Skin epidermis (tissue), 12 donors: ENCODE results near the gene PHF21A.
A peak's percentile ranks its signal among the peaks of the same experiment; 100 is the strongest.

Experiments
- H3K27ac ChIP-seq, 21 experiments: fragments of 200-600 bp; sonication (generic) in 11 of 21; one replicate each; pipeline ENCODE4 v1.5.0; 2020; ENCODE audit warnings: mild to moderate bottlenecking in 3 of 21, inconsistent platforms in 2 of 21, moderate library complexity in 2 of 21
- H3K4me3 ChIP-seq, 7 experiments: fragments of 200-600 bp; sonication (generic) in 2 of 7; one replicate each; pipeline ENCODE4 v1.5.0; 2020; ENCODE audit warnings: inconsistent platforms in 2 of 7, mild to moderate bottlenecking in 2 of 7, moderate library complexity in 1 of 7

Gene PHF21A

DNA sequence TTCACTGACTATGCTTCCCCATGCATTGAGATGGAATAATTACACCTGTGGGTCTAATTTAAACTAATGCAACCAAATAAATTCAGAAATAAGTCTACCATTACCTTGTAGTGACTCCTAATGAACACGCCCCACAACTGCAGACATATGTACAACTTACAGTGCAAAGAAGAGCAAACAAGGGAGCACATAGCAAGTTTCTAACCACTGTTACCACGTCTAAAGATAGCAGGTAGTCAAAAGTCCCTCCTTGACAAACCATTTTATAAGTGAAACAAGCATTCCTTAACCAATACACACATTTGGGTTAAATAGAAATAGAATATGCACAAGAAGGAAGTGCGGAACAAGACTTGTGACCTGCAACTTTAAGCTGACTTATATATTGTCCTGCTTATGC, 20.6 kb downstream of the PHF21A start:
- Histone ChIP-seq H3K4me3 (no peak overlapping the region), H3K27ac (peak overlapping the region in 8 of 21 experiments; percentile 12 to 85 (median 64))

- no peak overlapping the region for H3K4me3 ChIP-seq
- peak overlapping the region in 17 of 21 experiments; percentile 3 to 85 (median 58) for H3K27ac ChIP-seq
These were observed 21.3 kb downstream of the PHF21A start for GRCh38 chr11:46099963-46100316.

DNA sequence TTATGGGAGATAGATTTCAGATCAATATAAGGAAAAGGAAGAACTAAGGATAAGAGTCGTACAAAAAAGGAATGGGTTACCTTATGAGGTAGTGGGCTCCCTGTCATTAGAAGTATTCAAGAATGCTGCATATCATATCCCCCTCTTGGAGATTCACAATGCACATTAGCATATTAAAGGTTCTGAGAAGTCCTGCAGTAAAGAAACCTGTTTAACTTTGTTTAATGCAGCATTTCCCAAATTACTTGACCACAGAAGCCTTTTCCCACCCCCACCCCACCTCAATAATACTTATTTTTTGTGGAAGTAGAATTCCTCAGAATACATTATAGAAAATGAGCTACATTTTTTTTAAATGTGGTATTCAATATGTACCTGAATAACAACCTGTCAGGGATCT, 30.9 kb downstream of the PHF21A start:
- Histone ChIP-seq H3K4me3 (no peak overlapping the region), H3K27ac (no peak overlapping the region)

- Histone ChIP-seq H3K27ac (no peak overlapping the region), H3K4me3 (no peak overlapping the region)
These were observed 41.6 kb downstream of the PHF21A start for GRCh38 chr11:46079662-46080061.

DNA sequence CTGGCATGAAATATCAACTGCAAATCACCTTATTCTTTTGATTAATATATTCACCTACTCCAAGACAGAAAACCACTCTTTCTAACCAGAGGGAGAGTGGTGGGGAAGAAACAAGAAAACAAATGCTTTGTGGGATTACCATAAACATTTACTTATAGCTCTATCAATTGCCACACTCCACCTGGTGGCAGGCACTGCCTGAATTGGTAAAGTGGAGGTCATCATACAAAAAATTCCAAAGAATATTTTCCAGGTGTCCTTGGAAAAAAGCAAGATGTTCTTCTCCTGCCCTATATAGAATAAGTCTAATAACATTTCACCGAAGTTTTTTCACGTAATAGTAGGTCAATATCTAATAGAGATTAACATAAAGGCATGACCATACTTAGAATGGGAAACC, 45.3 kb downstream of the PHF21A start:
- no peak overlapping the region for H3K4me3 ChIP-seq
- no peak overlapping the region for H3K27ac ChIP-seq

DNA sequence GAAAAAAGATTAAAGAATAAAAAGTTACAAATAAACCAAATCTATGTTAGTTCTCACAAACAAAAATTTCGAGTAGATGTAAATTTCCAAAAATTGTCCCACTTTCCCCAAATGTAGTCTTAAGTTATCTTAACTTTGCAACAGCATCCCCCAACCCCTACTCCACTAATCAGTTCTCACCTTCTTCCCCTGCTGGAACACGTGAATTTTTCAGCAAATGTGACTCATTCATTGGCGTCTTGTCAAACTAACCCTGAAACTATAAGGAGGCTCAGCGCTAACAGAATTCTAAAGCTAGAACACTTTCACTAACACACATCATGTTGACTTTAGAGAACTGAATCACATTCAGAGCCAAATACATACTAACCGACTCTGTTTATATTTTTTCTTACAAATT, 46.1 kb downstream of the PHF21A start:
- H3K27ac ChIP-seq, result no peak overlapping the region
- H3K4me3 ChIP-seq, result no peak overlapping the region

DNA sequence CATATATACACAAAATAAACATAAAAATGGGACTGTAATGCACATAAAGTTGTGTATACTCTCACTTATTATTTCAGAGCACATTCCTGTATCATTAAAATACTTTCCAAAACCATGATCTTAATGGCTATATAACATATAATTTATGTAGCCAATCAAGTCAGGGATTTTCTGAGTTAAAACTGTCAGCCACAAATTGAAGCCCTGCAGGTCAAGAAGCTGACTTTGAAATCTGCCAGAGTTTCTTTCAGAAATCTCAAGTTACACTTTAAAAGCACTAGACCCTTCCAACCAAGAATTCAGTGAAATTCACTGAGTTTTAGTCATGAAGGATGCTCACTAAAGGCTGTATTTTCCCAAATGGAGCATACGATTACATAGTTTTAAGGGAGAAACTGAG, 47.6 kb downstream of the PHF21A start:
- Histone ChIP-seq H3K4me3 (no peak overlapping the region), H3K27ac (no peak overlapping the region)

DNA sequence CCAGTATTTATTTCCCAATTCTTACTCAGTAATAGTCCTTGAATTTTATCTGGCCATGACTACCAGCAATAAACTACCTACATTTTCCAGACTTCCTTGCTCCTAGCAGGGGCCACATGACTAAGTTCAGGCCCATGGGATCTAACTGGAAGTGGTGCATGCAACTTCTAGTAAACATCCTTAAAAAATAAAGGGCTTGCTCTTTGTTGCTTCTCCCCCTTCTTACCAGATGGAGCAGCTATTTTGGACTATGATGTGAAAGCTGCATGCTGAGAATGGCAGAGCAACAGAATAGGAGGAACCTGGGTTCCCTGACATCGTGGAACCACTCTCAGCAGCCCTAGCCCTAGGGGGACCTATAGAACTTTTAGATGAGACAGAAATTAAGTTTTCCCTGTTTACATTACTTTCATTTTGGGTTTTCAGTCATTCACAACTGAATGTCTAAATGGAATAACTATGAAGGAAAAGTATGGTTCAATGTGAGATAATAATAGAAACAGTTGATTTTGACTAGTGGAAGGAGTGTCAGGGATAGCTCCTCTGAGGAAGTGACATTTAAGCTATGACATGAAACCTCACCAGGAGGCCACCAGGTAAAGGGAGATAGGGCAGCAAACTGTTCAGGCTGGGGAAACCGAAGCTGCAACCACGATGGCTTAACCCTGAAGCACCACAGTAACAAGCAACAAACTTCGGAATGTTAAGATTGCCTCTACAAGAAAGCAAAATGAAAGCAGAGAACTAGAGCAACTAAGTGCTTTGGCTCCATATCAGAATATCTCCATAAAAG, 48.9 kb downstream of the PHF21A start:
- H3K4me3 ChIP-seq, result no peak overlapping the region
- peak overlapping the region in 9 of 21 experiments; percentile 9 to 76 (median 31) for H3K27ac ChIP-seq

DNA sequence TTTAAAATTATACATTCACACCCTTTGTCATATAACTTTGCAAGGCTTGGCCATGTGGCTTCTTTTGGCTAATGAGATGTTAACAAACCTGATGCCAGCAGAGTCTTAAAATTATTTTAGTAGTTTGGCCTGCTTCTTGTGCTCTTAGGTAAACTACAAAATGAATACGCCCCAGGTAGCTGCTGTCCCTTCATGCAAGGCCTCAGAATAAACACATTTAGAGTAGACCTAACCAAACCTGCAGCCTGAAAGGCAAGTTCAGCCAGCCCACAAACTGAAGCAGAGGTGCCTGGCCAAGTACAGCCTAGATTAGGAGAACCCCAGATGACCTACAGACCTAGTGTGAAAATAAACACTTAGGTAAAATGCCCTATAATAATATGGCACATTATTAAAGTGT, 50.2 kb downstream of the PHF21A start:
- Histone ChIP-seq H3K27ac (no peak overlapping the region), H3K4me3 (no peak overlapping the region)

DNA sequence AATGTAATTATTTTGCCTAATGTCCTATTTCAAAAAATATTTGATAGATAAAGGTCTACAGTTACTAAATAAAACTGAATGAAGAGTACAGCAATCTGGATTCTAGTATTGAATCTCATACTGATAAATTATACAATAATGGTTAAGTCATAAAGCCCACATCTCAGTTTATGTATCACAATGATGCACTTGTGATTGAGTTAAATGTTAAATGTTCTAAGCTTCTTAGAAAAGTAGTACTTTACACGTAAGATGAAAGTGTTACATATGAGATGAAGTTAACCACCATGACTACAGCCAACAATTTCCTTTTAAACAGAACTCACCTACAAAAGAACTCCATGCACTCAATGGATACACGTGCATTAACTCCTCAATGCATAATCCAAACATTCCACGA, 51.7 kb downstream of the PHF21A start:
- no peak overlapping the region for H3K27ac ChIP-seq
- H3K4me3 ChIP-seq, result no peak overlapping the region

- H3K4me3 ChIP-seq, result no peak overlapping the region
- H3K27ac ChIP-seq, result peak overlapping the region in 7 of 21 experiments; percentile 2 to 69 (median 19)
These were observed 54.9 kb downstream of the PHF21A start for GRCh38 chr11:46066335-46066734.

DNA sequence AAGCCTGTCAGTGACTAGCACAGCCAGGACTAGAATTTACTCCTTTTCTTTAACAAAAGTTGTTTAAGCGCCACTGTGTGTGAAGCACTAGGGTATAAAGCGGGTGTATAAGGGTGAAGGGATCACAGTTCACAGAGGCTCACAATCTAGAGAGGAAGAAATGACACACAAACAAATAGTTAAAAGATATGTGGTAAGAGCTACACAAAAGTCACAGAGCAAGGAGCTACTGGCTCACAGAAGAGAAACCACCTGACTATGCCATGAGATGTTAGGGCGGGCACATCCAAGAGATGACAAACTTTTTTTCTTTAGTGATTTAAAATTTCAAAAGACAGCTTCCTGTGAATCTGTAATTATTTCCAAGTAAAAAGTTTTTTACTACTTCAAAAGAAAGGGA, 55.6 kb downstream of the PHF21A start:
- Histone ChIP-seq H3K4me3 (no peak overlapping the region), H3K27ac (peak overlapping the region in 12 of 21 experiments; percentile 2 to 69 (median 44))

- Histone ChIP-seq H3K27ac (peak overlapping the region in 3 of 21 experiments; percentile 22 to 43 (median 41)), H3K4me3 (no peak overlapping the region)
These were observed 57.0 kb downstream of the PHF21A start for GRCh38 chr11:46064221-46064620.

GRCh38 chr11:46063138-46063537, 58.1 kb downstream of the PHF21A start:
- no peak overlapping the region for H3K4me3 ChIP-seq
- peak overlapping the region in 1 of 21 experiments; percentile 0 for H3K27ac ChIP-seq

GRCh38 chr11:46060013-46060412, 61.2 kb downstream of the PHF21A start:
- no peak overlapping the region for H3K27ac ChIP-seq
- no peak overlapping the region for H3K4me3 ChIP-seq

- Histone ChIP-seq H3K27ac (no peak overlapping the region), H3K4me3 (no peak overlapping the region)
These were observed 63.8 kb downstream of the PHF21A start for GRCh38 chr11:46057489-46057888.

DNA sequence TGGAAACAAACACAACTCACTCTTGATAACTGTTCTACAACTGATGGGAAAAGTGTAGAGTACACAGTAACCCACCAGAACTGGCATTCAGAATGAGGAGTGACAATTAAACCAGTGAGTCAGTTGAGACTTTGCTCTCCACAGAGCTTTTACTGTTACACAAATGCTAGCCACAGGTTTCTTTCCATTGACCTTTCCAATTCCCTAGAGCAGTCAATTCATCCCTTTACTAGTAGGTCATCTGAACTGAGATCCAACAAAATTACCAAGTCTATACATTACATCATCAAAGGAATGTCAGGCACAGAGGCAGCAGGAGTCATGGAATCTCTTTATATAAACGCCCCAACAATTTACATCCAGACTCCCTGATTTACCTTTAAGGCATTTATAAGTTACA, 65.9 kb downstream of the PHF21A start:
- H3K4me3 ChIP-seq, result no peak overlapping the region
- no peak overlapping the region for H3K27ac ChIP-seq

GRCh38 chr11:46051102-46051501, 70.2 kb downstream of the PHF21A start:
- no peak overlapping the region for H3K4me3 ChIP-seq
- no peak overlapping the region for H3K27ac ChIP-seq

DNA sequence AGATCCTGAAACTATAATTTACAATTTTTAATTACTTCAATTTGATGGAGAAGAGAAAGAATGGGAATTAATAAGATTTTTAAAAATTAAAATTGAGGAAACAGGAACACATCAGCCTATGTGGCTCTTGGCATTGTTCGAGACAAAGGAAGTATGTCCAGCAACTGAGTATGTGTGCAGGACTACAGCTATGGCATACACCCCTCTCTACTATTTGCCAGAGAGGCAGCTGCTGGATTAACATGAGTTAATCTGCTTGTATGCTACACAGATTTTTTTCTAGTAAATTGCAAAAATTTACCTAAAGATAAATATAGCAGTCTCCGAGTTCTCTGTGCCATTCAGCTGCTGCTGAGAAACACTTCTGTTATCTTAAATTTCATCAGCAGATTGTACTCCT, 70.6 kb downstream of the PHF21A start:
- Histone ChIP-seq H3K27ac (peak overlapping the region in 2 of 21 experiments; percentile 30 to 50), H3K4me3 (no peak overlapping the region)

DNA sequence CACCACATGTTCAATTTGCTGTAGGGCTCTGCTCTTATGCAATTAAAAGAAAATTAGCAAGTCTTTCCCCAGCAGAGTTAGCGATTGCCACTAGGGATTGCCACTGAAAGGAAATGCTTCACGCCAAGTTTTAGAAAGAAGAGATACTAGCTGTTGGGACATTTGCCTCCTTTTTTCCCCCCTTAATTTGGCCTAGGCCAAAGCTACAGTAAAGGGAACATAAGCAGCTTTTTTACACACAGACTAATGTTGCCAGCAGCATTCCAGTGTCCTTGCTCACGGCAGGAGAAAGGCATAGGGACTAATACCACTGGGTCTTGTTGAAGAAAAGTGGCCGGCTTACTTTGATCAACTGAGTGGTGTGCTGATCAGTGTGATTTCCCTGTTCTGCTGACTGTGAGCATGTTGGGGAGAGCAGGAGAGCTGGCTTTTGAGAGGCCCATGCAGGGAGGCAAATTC, 71.2 kb downstream of the PHF21A start:
- peak overlapping the region in 7 of 21 experiments; percentile 13 to 50 (median 34) for H3K27ac ChIP-seq
- no peak overlapping the region for H3K4me3 ChIP-seq

GRCh38 chr11:46049325-46049897, 71.8 kb downstream of the PHF21A start:
- H3K27ac ChIP-seq, result peak overlapping the region in 2 of 21 experiments; percentile 13 to 34
- no peak overlapping the region for H3K4me3 ChIP-seq
